NCI-H1092 (cell line): ENCODE data around the gene APLP2.
"Not testable (repeated sequence)": the region's sequence is repeated elsewhere in the genome, so short reads cannot be mapped to it uniquely, and the experiment has no call there.

Experiments used
- DNase-seq: peaks from one replicate; lab custom pipeline; 2025; lab: John Stamatoyannopoulos, UW

The APLP2 gene

DNA sequence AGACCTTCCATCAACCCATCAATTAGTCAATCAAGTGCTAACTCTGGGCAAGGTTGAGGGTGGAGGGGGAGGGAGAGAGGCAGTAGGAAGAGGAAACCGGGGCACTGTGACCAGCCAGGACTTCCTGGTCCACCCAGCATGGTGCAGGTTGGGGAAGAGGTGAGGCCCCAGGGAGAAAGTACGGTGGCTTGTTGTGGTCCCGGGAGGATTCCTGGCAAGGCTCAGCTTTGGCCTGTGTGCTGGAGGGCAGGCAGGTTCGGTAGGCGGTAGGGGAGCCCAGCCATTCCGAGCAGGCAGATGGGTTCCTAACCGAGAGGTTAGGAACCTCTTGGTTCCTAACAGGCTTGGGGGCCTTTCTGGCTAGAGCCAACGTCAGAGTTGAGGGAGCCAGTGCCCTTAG lies 100.7 kb downstream of the APLP2 start:
- no peak for DNase-seq

GRCh38 chr11:130171534-130171933 lies 101.8 kb downstream of the APLP2 start:
- no peak for DNase-seq

GRCh38 chr11:130172001-130172400 lies 102.3 kb downstream of the APLP2 start:
- not testable (repeated sequence) for DNase-seq

DNA sequence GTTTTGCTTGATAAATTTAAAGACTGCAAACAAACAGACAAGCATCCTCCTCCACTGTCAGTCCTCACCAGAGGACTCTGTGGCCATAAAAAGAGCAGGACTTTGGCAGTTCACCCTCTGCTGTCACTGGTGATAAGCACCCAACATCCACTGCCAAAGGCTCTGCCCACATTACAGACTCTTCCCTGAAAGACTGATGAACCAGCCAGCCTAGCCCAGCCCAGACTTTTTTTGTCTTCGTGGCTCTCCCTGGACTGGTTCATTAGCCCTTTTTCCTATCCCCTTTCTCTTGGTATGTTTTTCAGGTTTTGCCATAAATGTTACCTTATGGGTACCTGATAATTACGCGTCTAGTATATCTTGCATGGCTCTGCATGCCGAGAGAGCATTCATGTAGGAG lies 104.9 kb downstream of the APLP2 start:
- DNase-seq: no peak

GRCh38 chr11:130175898-130176297 lies 106.2 kb downstream of the APLP2 start:
- DNase-seq: no peak

DNA sequence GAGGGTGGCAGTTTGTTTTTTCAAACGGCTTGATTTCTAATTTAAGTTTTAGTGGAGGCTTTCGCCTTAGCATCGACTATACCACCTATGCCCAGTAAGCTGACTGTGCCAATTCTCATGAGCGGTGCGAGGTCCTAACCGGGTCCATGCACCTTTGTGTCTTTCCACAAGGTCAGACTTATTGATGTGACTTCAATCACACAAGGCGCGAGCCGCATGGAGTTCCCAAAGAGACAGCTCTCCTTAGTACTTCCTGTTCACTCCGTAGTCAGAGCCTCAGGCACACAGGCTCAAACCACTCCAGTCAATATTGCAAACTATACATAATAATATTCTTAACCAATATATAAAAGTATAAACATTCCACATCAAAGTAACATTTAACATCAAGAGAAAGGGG lies 108.1 kb downstream of the APLP2 start:
- no peak for DNase-seq

DNA sequence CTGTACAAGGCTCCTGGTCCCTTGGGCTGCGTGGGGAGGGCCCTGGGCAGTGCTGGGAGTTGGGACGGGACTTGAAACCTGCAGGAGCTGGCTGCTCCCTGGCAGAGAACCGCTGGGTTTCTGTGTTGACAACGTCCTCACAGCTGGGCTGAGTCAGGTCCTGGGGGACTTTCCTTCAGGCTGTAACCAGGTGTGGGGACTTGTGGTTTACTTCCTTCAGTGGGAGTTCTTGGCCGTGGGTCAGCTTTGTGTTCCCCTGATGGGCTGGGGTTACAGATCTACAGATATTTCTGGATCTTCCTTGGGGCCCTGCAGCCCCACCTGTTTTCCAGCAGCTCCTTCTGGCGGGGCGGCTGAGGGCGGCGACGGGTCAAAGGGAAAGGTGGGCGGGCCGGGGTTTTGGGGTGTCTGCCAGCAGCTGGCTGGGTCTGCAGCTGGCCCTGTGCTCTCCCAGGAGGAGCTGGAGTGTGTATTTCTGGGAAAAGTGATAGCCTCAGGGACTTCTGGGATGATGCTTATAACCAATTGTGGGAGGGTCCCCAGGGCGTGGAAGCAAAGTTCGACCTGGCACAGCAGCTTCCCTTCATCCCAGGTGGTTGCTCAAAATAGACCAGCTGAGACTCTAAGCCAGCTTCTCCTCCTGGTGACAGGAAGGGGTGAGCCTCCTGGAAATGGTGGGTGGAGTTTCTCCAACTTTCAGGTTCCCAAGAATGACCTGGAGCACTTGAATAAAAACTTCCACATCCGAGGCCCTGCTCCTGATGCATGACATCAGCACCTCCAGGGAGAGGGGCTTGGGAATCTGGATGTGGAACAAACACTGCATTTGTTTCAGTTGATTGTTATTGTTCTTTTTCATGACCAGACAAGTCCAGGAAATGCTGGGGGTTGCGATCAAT lies 109.0 kb downstream of the APLP2 start:
- DNase-seq: peak; percentile 29

DNA sequence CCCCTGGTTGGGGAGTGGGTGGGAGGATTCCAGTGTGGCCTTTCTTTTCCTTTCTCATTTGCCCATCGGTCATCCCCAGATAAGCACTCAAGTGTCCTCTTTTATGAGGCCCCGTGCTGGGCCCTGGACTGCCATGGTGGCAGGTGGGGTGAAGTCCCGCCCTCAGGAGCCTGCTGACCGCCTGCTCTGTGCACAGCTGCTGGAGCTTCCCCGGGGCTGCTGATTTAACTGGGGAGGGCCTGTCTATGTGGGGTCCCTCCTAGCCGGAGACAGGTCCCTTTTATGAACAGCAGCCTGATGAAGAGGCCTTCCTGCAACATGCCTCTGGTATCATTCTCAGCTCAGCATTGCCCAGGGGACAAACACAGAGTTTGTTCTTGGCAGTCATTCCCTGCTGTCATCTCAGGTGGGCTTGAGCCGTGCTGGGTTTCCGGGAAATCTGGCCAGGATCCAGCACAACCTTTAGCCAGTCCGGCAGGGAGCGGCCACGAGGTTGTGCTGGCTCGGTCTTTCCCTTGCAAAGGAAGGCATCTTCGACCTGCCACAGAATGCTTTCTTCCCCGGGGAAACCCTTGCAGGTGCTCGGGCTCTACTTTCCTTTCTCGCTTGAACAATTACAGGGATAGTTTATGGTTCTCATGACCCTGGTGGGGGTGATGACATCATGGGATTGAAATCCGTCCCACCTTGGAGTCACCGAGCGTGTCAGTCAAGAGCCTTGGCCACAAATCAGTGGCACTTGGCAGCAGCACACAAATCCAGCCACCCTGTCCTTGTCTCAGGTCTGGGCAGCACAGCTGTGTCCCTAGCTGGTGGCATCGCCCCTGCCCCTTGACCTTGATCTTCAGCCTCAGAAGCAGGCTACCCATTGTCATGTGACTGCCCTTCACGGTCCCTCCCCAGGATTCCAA lies 110.0 kb downstream of the APLP2 start:
- DNase-seq: peak; percentile 57

GRCh38 chr11:130180491-130180890 lies 110.8 kb downstream of the APLP2 start:
- DNase-seq: no peak

GRCh38 chr11:130180896-130181294 lies 111.2 kb downstream of the APLP2 start:
- DNase-seq: no peak

DNA sequence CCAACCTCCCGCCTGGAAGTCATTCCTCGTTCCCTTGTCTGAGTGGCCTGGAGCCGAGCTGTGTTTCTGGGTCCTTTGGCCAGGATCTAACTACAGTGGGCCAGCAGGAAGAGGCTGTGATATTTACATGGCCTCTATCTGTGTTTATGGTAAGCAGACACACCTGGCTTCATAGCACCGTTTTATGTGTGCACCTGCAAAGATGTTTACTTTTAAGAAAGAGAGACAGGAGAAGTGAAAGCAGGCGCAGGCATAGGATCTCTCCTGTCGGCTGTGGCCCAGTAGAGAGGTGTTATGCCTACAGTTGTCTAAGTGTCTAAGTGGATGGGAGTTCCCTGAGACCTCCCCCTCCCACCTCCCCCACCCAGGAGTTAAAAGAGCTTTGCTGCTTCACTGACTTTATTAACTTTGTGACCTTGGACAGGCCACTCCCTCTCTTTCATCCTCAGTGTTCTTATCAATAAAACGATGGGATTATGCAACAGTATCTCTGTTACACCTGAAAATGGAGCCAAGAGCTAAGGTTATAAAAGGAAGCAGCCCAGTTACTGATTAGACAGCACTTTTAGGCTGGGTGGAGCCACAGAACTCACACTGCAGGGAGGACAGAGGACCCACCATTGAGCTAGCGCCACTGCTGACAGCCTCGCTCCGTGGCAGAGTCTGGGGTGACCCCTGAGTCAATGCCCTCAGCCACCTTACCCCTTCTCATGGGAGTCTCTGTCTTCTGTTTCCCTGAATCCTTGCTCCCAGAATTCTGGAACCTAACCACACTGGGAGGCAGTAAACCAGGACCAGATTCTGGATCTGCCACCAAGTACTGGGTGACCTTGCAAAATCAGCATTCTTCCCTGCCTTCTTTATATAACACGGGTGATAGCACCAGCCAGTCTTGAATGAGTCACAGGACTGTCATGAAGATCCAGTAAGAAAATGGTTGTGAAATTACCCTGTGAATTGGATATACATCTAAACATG lies 111.9 kb downstream of the APLP2 start:
- DNase-seq: peak; percentile 54

DNA sequence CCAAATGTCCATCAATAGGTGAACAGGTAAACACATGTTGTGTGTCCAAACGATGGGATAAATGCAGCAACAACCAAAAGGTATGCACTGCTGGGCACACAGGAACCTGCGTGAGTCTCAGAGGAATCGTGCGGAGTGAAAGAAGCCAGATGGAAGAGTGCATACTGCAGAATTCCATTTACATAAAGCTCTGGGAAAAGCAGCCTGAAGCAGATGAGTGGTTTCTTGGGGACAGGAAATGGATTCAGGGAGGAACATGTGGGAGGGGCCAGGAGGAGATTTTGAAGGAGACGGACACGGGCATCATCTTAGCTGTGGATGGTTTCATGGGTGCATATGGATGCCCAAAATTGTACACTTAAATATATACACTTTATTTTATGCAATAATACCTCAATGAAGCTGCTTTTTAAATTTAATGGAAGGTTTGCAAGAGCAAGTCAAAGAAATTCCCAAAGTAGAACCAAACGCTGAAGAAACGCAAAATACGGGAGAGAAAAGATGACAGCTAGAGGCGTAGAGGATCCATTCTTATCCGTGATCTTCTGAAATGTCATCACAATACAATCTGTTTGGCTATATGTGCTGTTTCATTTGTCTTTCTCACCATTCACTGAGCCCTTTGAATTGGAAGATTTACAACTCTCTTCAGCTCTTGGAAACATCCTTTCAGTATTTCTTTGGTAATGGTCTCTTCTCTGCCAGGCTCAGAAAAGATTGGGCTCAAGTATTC lies 114.3 kb downstream of the APLP2 start:
- no peak for DNase-seq

DNA sequence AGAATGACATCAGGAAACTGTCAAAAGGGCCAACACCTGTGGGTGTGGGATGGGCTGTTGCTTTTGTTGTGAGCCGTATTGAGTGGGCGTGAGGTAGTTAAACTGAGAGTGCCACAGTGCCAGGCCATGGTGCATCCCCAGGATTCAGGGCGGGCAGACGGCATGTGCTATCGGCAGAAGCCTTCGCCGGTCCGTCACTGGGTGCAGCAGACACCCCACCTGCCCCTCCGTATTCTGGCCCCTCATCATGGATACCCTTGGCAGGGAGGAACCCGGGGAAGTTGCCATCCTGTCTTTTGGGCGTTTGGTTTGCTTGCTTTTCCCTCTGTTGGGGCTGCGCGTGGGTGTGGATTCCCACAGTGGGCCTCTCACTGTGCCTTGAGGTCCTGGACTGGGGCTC lies 117.4 kb downstream of the APLP2 start:
- no peak for DNase-seq

DNA sequence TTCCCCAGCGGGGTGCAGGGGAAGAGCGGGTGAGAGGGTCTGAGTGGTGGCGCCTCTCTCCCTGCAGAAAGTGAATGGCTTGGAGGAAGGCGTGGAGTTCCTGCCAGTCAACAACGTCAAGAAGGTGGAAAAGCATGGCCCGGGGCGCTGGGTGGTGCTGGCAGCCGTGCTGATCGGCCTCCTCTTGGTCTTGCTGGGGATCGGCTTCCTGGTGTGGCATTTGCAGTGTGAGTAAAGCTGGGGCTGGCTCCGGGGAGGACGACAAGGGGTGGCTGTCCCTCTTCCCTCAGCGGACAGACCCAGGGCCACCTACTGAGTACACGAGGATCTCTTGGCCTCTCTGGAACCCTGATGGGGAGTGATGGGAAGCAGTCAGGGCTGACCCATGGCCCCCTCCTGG lies 118.4 kb downstream of the APLP2 start:
- no peak for DNase-seq

DNA sequence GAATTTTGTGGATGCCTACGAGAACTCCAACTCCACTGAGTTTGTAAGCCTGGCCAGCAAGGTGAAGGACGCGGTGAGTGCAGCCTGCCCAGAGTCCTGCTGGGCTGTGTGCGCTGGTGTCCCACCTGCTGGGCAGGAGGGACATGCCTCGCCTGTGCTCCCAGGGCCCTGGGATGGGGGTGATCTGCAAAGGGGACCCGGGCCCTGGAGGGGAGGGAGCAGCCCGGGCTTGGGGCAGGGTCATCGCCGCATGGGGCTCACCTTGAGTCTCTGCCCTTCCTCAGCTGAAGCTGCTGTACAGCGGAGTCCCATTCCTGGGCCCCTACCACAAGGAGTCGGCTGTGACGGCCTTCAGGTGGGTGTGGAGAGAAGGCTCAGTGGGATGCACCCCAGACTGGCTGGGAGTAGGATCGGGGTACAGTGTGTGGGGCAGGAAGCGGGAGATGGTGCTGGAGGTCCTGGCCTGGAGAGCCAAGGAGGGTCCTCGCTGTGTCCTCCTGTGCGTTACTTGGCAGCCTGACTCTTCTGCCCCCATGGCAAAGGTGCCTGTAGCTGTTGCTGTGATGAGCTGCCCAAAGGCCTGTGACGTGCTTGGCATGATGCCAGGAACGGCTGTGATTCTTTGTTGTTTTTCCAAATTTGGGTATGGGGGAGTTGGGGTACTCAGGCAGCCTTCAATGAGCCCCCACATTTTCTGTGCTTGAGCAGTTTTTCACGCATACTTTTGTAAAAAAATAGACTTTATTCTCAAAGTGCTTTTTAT lies 119.1 kb downstream of the APLP2 start:
- no peak for DNase-seq

- no peak for DNase-seq
Measured at GRCh38 chr11:130189492-130190210, 120.0 kb downstream of the APLP2 start.

DNA sequence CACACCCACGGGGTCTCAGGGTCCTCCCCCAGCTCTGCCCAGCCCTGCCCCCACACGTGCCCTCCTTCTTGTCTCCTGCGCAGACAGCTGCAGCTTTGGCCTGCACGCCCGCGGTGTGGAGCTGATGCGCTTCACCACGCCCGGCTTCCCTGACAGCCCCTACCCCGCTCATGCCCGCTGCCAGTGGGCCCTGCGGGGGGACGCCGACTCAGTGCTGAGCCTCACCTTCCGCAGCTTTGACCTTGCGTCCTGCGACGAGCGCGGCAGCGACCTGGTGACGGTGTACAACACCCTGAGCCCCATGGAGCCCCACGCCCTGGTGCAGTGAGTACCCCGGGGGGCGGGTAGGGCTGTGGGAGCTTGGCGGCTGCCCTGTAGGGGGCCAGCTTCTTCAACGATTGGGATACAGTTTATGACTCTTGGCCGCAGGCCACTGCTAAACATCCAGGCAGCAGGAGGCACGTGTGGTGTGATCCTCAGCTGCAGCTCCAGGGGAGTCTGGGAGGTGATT lies 120.7 kb downstream of the APLP2 start:
- peak; percentile 84 for DNase-seq

- no peak for DNase-seq
Measured at GRCh38 chr11:130191896-130192295, 122.2 kb downstream of the APLP2 start.

DNA sequence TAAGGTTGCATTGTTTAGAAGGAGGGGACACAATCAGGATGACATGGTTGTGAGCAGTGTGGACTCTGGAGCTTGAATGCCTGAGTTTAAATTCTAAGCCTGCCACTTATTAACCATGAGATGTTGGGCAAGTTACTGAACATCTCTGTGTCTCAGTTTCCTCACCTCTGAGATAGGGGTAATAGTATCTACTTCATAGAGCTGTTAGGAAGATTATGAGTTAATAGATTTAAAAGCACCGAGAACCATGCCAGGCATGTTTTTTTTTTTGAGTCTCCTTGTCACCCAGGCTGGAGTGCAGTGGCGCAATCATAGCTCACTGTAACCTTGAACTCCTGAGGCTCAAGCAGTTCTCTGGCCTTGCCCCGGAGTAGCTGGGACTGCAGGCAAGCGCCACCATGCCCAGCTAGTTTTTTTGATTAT lies 123.2 kb downstream of the APLP2 start:
- no peak for DNase-seq
